Frontal cortex (tissue), 4 donors: ENCODE data around the gene THUMPD2. TPM values are rescaled to one million over a fixed set of nuclear protein-coding genes. Genes with fewer than 3 reads are reported as not detected.
"Not testable (repeated sequence)": the region's sequence is repeated elsewhere in the genome, so short reads cannot be mapped to it uniquely, and the experiment has no call there.

Experiments
- DNase-seq, 2 donors: peaks; one replicate each; pipeline ENCODE4 v3.0.0; 2012; ENCODE audit warnings: low spot score in 2 of 2
- FAIRE-seq: peaks from 2 replicates; lab custom pipeline; 2012; peaks lifted over from hg19 to GRCh38; lab: Jason Lieb, UNC
- total RNA-seq: library from RNA; depleted of rRNA; stranded (reverse); fragments of >200 nt; gene quantifications from one replicate; pipeline ENCODE4 v1.2.3, GENCODE V29; 2014
- donor health status: control.
- donor health status: control.
- donor health status: control.

THUMPD2 gene
- total RNA-seq: 11.8 TPM

DNA sequence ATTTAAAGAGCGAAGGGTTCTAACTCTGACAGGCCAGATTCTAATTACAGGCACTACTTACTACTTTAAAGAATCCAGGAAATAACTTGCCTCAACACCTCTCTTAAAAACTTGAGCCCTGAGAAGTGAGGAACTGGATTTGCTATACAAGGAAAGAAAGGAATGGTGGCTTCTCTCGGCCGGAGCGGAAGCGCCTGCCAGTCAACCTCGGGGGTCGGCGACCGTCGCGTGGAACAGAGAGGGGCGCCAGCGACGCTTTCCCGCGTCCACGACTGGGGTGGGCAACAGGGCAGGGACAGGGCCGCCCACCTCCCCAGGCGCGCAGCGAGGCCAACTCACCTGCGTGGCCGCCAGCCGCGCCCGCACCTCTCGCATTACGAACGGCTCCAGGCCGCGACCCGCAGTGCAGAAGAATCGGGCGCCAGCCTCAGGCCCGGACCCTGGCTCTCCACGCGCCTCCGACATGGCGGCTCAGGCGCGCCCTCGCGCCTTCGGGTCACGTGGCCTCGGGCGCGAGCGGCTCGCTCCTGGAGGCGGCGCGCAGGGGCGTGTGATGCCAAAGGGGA is at the start of gene THUMPD2:
TSS of gene THUMPD2 (minus strand) at position 484 of the 566 bp plus-strand sequence. CDS start at position 465, 19 bp downstream.
- FAIRE-seq (no peak), DNase-seq (peak; percentile 77)

- FAIRE-seq (no peak), DNase-seq (no peak)
These were observed 42.8 kb upstream of the THUMPD2 start for GRCh38 chr2:39821871-39822270.

DNA sequence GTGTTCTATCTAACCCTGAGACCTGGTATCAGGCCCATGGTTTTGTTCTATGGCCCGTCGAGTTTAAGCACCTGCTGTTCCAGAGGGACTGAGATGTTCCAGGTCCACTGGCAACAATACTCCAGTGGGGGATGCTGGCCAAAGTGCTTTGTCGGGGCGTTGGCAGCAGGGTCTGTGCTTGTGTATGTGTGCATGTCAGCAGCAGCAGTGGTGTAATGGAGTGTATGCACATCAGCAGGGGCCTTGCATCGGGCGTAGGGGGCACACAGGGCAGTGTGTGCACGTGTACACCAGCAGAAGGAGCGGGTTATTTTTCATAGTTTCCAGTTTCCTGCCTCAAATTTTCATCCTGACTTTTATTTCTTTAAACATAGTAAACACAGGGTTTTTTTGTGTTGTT is 37.8 kb upstream of the THUMPD2 start:
- FAIRE-seq: no peak
- no peak for DNase-seq

DNA sequence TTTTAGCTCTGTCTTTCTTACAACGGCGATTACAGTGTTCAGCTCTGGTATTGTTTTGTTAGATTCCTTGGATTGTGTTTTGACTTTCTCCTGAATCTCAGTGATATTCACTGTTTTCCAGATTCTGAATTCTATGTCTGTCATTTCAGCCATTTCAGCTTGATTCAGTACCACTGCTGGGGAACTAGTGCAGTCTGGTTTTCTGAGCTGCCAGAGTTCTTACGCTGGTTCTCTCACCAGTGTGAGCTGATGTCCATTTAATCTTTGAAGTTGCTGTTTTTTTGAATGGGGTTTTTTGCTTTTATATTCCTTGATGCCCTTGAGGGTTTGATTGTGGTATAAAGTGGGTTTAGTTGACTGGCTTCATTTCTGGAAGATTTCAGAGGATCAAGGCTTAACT is 37.4 kb upstream of the THUMPD2 start:
- FAIRE-seq (no peak), DNase-seq (no peak)

DNA sequence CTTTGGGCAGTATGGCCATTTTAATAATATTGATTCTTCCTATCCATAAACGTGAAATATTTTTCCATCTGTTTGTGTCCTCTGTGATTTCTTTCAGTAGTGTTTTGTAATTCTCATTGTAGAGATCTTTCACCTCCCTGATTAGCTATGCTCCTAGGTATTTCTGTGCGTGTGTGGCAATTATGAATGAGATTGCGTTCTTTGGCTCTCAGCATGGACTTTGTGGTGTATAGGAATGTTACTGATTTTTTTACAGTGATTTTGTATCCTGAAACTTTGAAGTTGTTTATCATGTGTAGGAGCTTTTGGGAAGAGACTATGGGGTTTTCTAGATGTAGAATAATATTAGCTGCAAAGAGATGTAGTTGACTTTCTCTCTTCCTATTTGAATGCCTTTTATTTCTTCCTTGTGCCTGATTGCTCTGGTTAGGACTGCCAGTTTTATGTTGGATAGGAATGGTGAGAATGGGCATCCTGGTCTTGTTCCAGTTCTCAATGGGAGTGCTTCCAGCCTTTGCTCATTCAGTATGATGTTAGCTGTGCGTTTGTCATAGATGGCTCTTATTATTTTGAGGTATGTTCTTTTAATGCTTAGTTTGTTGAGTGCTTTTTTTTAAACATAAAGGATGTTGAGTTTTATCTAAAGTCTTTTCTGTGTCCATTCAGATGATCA is 27.0 kb upstream of the THUMPD2 start:
- no peak for DNase-seq
- no peak for FAIRE-seq

- DNase-seq (no peak), FAIRE-seq (no peak)
These were observed 24.8 kb upstream of the THUMPD2 start for GRCh38 chr2:39803839-39804238.

DNA sequence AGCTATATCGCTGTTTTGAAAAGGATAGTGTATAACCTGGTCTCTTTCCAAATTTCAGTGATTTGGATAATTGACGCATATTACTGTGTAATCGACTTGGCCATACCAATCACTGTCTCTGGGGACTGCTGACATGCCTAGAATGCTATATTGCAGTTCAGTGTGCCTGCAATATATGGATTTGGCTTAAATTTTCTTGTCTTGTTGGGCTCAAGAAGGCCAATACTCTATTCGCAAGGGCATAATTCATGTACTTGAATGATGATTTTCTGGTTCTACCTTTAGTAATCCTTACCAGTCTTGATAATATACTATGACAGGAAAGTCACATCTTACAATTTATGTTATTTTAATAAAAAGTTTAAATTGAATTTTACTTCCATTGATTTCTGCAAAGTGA is 21.7 kb upstream of the THUMPD2 start:
- DNase-seq (no peak), FAIRE-seq (no peak)

- no peak for DNase-seq
- no peak for FAIRE-seq
These were observed 17.1 kb upstream of the THUMPD2 start for GRCh38 chr2:39796134-39796533.

DNA sequence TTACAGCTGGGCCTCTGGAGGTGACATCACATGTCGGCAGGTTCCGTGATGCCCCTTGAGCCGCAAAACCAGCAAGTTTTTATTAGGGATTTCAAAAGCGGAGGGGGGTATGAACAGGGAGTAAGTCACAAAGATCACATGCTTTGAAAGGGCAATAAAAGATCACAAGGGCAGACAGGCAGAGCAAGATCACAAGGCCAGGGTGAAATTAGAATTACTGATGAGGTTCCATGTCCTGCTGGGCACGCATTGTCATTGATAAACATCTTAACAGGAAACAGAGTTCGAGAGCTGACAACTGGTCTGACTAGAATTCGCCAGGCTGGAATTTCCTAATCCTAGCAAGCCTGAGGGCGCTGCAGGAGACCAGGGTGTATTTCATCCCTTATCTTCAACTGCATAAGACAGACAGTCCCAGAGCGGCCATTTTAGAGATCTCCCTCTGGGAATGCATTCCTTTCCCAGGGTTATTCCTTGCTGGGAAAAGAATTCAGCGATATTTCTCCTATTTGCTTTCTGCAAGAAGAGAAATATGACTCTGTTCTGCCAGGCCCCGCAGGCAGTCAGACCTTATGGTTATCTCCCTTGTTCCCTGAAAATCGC is 11.3 kb upstream of the THUMPD2 start:
- DNase-seq: not testable (repeated sequence)

GRCh38 chr2:39787950-39788349 is 8.9 kb upstream of the THUMPD2 start:
- DNase-seq (no peak), FAIRE-seq (no peak)

More for the DNA sequence above, 11.3 kb upstream of the THUMPD2 start:
- not testable (repeated sequence) for FAIRE-seq

- DNase-seq (no peak), FAIRE-seq (no peak)
These were observed 7.9 kb upstream of the THUMPD2 start for GRCh38 chr2:39786761-39787522.

DNA sequence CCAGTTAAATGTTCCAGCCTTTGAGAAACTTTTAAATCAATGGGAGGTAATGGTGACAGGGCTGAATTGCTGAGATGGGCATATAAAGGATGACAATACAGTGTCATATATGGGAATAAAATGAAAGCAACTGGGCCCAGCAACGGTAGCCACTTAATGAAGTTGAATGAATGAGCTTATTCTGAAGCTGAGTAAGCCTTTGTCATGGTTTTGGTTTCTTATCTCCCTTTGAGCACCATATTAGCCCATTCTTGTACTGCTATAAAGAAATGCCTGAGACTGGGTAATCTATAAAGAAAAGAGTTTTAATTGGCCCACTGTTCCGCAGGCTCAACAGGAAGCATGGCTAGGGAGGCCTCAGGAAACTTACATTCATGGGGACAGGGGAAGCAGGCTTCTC is 3.5 kb upstream of the THUMPD2 start:
- no peak for DNase-seq
- no peak for FAIRE-seq

GRCh38 chr2:39781697-39782096 is 2.6 kb upstream of the THUMPD2 start:
- no peak for FAIRE-seq
- no peak for DNase-seq

DNA sequence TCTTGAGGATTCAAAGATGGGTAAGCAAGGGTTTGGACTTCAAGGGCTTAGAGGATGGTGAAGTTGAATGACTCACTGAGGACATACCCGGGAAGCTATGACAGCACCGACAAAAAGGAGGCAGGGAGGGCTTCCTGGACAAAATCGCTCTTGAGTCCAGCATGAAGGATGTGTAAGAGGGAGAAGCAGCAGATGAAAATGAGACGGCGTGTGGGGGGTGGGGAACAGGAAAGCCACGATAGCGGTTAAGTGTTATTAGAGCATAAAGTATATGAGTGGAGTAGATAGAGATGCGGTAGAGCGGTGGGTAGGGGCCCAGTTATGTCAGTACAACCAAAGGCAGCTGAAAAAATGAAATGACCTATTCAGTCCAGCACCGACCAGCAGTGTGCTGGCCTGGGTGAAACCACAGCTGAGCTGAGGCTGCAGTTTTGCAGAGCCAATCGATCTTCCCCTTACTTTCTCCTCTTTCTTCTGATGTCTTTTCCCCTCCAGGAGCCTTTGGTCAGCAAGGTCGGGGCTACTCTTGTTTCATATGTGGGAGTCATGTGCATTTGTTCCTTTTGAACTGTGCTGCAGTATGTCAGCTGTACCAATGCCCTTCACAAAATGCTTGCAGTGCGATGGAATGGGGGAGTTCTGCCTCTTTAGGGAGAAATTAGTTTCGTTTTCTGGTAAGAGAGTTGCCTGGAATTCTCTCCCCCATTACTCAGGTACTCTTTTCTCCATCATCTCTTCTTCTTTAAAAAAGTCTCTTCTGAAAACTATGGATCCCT is 2.0 kb upstream of the THUMPD2 start:
- DNase-seq (no peak), FAIRE-seq (no peak)

GRCh38 chr2:39779927-39780326 is 869 bp upstream of the THUMPD2 start:
- DNase-seq: no peak
- FAIRE-seq: no peak

DNA sequence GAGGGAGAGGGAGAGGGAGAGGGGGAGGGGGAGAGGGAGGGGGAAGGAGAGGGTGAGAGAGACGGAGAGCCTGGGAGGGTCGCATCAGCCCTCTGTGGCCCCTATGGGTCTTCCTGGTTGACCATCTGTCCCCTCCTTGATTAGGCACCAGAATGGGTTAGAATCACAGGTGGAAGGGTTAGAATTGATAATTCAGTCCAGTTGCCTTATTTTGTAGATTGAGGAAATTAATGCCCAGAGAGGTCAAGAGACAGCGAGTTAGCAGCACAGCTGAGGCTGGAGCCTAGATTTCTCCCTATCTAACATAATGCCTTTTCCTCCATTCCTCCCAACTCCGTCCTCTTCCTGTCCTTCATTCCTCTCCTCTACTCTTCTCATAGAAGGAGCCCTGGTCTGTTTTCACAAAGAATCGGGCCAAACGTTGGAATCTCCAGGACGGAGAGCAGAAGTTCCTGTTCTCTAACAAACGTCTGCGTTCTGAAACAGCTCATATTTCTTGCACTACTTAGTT is 338 bp upstream of the THUMPD2 start:
- FAIRE-seq (no peak), DNase-seq (no peak)

GRCh38 chr2:39778233-39778632 is 825 bp downstream of the THUMPD2 start:
- FAIRE-seq: no peak
- DNase-seq: no peak

GRCh38 chr2:39772812-39773152 is 6.3 kb downstream of the THUMPD2 start:
- FAIRE-seq (no peak), DNase-seq (no peak)

DNA sequence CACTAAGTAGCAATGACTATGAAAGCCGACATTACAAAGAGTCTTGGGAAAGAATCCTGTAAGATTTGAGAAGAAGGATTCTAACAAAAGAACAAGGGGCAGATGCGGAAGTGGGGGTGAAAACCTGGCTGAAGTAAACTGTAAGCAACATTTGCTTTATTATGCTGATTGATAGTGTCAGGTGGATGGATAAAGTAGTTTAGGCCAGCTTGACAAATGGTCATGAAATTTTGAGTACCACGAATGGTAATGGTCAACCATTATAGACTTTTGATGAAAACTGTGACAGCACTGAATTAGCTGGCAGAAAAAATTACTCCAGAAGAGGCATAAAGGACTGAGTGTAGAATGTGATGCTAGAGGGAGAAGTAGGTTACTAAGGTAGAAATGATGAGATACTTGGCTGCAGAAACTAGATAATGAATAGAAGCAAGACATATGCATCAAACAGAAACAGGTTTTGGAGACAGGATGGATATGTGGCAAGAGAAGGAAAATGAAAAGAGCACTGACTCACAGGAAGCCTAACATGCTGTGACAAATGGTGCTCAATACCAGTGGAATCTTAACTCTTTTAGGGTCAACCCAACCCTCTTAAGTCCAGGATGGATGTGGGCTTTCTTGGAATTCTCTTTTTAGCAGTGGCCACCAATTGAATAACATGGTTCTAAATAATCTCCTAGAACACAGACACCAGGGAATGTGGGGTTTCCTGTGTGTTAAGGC is 6.8 kb downstream of the THUMPD2 start:
- DNase-seq (no peak), FAIRE-seq (no peak)
